Thoracic aorta (tissue), 2 donors: ENCODE data around the gene PRR19. TPM values are rescaled to one million over a fixed set of nuclear protein-coding genes. Genes with fewer than 3 reads are reported as not detected.
A peak's percentile ranks its signal among the peaks of the same experiment; 100 is the strongest.

Source experiments
- ATAC-seq: fragments of 150-250 bp; one replicate; pipeline ENCODE4 v1.8.0; 2017; ENCODE audit warnings: low read depth; ENCODE audit not compliant: insufficient number of reproducible peaks, low FRiP score
- DNase-seq: peaks from one replicate; pipeline ENCODE4 v3.0.0-alpha.2; 2020; ENCODE audit warnings: low spot score
- H3K27ac ChIP-seq, 2 donors: fragments of 200-600 bp; sonication (generic); 1 replicate in 1 of 2; 2 replicates in 1 of 2; pipeline ENCODE4 v1.5.1; 2016; ENCODE audit warnings: mild to moderate bottlenecking in 2 of 2, moderate library complexity in 2 of 2
- H3K27me3 ChIP-seq: fragments of 200-600 bp; sonication (generic); replicated peaks from 2 replicates; pipeline ENCODE4 v1.6.0; 2016; ENCODE audit warnings: mild to moderate bottlenecking; ENCODE audit not compliant: insufficient read depth
- H3K36me3 ChIP-seq: fragments of 200-600 bp; sonication (generic); one replicate; pipeline ENCODE4 v1.5.1; 2016
- H3K4me1 ChIP-seq, 2 donors: fragments of 200-600 bp; sonication (generic); 1 replicate in 1 of 2; 2 replicates in 1 of 2; pipeline versions ENCODE4 v1.5.1 to v1.6.0; 2016; ENCODE audit warnings: low read depth in 2 of 2, mild to moderate bottlenecking in 1 of 2; ENCODE audit not compliant: control insufficient read depth in 1 of 2
- H3K4me3 ChIP-seq: fragments of 200-600 bp; sonication (generic); 2 replicates; pipeline ENCODE4 v1.5.1; 2016; ENCODE audit warnings: mild to moderate bottlenecking
- H3K9me3 ChIP-seq: fragments of 200-600 bp; sonication (generic); 2 replicates; pipeline ENCODE4 v1.5.1; 2016
- total RNA-seq, 2 donors: library from RNA; depleted of rRNA; stranded (reverse); fragments of >200 nt; gene quantifications; one replicate each; pipeline versions ENCODE4 v1.1.0 to v1.2.3, GENCODE V29; 2016
- TF ChIP-seq, protein P1 (sequence below): fragments of 200-600 bp; sonication (generic); IDR thresholded peaks from one replicate; pipeline ENCODE4 v1.5.1; 2019; ENCODE audit warnings: antibody characterized with exemption

PRR19 gene
- total RNA-seq, 2 donors from 2014 or later, result not detected

DNA sequence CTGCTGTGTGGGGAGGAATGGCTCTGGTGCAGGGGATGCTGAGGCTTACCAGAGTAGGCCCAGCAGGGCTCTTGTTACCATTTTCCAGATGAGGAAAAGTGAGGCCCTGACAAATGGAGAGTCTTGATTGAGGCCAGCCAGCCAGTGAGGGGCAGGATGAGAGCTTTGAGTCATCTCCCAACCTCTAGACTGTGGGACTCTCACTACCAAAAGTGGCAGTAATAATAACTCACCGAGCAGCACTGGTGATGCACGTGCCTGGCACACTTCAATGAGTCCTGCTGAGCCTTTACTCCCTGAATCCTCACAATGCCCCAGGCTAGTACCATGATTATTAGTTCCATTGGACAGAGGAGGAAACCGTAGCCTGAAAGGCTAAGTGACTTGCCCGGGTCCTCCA lies 25.1 kb upstream of the PRR19 start:
- Histone ChIP-seq H3K4me1 (peaks cover 46 to 74% of the 10 kb centered on the region in 2 donors), H3K9me3 (no peaks in the 10 kb centered on the region), H3K36me3 (peaks cover 30% of the 10 kb centered on the region), H3K4me3 (no peak overlapping the region), H3K27ac (peak overlapping the region; percentile 91 to 95), H3K27me3 (no peaks in the 10 kb centered on the region)
- no peak for ATAC-seq
- DNase-seq, result no peak
- TF ChIP-seq, protein P1, sequence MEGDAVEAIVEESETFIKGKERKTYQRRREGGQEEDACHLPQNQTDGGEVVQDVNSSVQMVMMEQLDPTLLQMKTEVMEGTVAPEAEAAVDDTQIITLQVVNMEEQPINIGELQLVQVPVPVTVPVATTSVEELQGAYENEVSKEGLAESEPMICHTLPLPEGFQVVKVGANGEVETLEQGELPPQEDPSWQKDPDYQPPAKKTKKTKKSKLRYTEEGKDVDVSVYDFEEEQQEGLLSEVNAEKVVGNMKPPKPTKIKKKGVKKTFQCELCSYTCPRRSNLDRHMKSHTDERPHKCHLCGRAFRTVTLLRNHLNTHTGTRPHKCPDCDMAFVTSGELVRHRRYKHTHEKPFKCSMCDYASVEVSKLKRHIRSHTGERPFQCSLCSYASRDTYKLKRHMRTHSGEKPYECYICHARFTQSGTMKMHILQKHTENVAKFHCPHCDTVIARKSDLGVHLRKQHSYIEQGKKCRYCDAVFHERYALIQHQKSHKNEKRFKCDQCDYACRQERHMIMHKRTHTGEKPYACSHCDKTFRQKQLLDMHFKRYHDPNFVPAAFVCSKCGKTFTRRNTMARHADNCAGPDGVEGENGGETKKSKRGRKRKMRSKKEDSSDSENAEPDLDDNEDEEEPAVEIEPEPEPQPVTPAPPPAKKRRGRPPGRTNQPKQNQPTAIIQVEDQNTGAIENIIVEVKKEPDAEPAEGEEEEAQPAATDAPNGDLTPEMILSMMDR, result no peak

- no peaks in the 10 kb centered on the region for H3K27me3 ChIP-seq
Observed at GRCh38 chr19:42277821-42278451, 24.0 kb upstream of the PRR19 start.

DNA sequence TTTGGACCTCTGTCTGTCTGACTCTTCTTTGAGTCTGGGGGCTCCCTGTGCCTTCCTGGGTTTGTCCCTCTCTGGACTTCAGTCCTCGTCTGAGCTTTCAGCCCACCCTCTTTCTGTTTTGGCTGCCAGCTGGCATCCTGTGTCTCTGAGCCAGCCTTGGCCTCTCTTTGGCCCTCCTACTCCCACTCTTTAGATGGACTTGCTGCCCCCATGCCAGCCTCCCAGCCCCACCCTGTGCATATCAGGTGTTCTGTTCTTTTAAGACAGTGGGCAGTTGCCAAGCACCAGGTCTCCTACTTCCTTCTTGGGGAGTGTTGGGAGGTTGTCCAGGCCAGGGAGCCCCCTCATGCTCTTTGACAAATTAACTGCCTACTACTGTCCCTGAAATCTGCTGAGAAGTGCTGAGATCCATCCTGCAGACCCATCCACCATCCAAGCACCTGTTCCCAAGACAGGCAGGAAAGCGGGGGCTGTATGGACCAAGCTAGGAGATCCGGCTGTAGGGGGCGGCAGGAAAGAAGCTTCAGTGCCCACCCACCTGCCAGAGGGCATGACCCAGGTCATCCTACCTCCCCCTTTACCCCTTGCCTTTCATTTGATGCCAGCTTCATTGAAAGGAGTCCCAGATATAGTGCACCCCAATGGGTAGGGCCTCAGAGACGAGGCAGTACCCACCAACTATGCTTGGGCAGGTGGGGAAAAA lies 23.3 kb upstream of the PRR19 start:
- Histone ChIP-seq H3K27me3 (no peaks in the 10 kb centered on the region), H3K27ac (peak overlapping the region; percentile 91 to 95), H3K36me3 (peaks cover 18% of the 10 kb centered on the region), H3K9me3 (no peaks in the 10 kb centered on the region), H3K4me3 (peak overlapping the region; percentile 81), H3K4me1 (peaks cover 59 to 83% of the 10 kb centered on the region in 2 donors)
- DNase-seq, result no peak
- no peak for ATAC-seq
- TF ChIP-seq, protein P1, result no peak

More at GRCh38 chr19:42277821-42278451, 24.0 kb upstream of the PRR19 start:
- H3K9me3 ChIP-seq, result no peaks in the 10 kb centered on the region
- TF ChIP-seq, protein P1, result no peak
- ATAC-seq (no peak), DNase-seq (no peak)
- peak overlapping the region; percentile 91 to 95 for H3K27ac ChIP-seq
- peaks cover 55 to 77% of the 10 kb centered on the region in 2 donors for H3K4me1 ChIP-seq
- peaks cover 25% of the 10 kb centered on the region for H3K36me3 ChIP-seq
- H3K4me3 ChIP-seq, result peak overlapping the region; percentile 81

- TF ChIP-seq, protein P1, result no peak
- DNase-seq (no peak), ATAC-seq (no peak)
- no peaks in the 10 kb centered on the region for H3K27me3 ChIP-seq
- peak overlapping the region; percentile 81 for H3K4me3 ChIP-seq
- H3K9me3 ChIP-seq, result no peaks in the 10 kb centered on the region
- H3K4me1 ChIP-seq, result peaks cover 59 to 76% of the 10 kb centered on the region in 2 donors
- peaks cover 11% of the 10 kb centered on the region for H3K36me3 ChIP-seq
- H3K27ac ChIP-seq, result peak overlapping the region; percentile 91 to 95
Observed at GRCh38 chr19:42279155-42279901, 22.6 kb upstream of the PRR19 start.
